A549 (cell line): ENCODE measurements around the gene SYT1. TPM values are rescaled to one million over a fixed set of nuclear protein-coding genes. Genes with fewer than 3 reads are reported as not detected.

ENCODE experiments used
- ATAC-seq, 2 experiments: fragments of 200-7000 bp in 1 of 2; fragments of >200 bp in 1 of 2; cut with Nextera tagmentation in 1 of 2; cut with Tn5 transposase in 1 of 2; 3 replicates each; pipeline versions ENCODE4 v1.8.0 to v1.9.1; 2018 to 2020; ENCODE audit warnings: mild to moderate bottlenecking in 1 of 2, moderate library complexity in 1 of 2
- CTCF ChIA-PET: fragments of 300-600 bp; sonication (Branson Sonifier 250); formaldehyde crosslinking; extraction: SDS; loops from one replicate; lab custom pipeline; 2021; ENCODE audit warnings: antibody characterized with exemption, inconsistent platforms; lab: Yijun Ruan, JAX
- POLR2A ChIA-PET: fragments of 350-600 bp; formaldehyde crosslinking; extraction: SDS; loops from one replicate; lab custom pipeline; 2021; ENCODE audit warnings: antibody characterized with exemption, inconsistent platforms; lab: Yijun Ruan, JAX
- DNase-seq, 2 experiments: peaks; one replicate each; pipeline versions ENCODE4 v3.0.0 to v3.0.0-alpha.2; 2011 to 2016; ENCODE audit warnings: low read depth in 1 of 2, low spot score in 1 of 2
- FAIRE-seq: peaks from 2 replicates; lab custom pipeline; 2011; peaks lifted over from hg19 to GRCh38; lab: Jason Lieb, UNC
- H3K27ac ChIP-seq, 2 experiments: fragments of >200 bp; sonication (Bioruptor Twin); formaldehyde crosslinking; 3 replicates each; pipeline ENCODE4 v1.5.1; 2016 to 2017
- H3K4me1 ChIP-seq: fragments of >200 bp; sonication (Bioruptor Twin); formaldehyde crosslinking; 3 replicates; pipeline ENCODE4 v1.6.1; 2016
- H3K4me2 ChIP-seq: fragments of >200 bp; sonication (Bioruptor Twin); formaldehyde crosslinking; 3 replicates; pipeline ENCODE4 v1.6.1; 2016
- H3K4me3 ChIP-seq: fragments of >200 bp; sonication (Bioruptor Twin); formaldehyde crosslinking; 3 replicates; pipeline ENCODE4 v1.5.1; 2016
- H3K9me3 ChIP-seq: fragments of >200 bp; sonication (Bioruptor Twin); formaldehyde crosslinking; 3 replicates; pipeline ENCODE4 v1.6.1; 2016
- BCL3 ChIP-seq: fragments of >200 bp; sonication (Bioruptor Twin); formaldehyde crosslinking; IDR thresholded peaks from 3 replicates; pipeline ENCODE4 v1.6.1; 2016
- CEBPB ChIP-seq, 2 experiments: fragments of >200 bp in 1 of 2; sonication (Bioruptor Twin) in 1 of 2; formaldehyde crosslinking in 1 of 2; IDR thresholded peaks; 2 replicates each; pipeline ENCODE4 v1.6.1; 2012 to 2016
- CHD4 ChIP-seq: fragments of 200-600 bp; sonication (generic); IDR thresholded peaks from 2 replicates; pipeline ENCODE4 v1.6.1; 2016; ENCODE audit warnings: antibody characterized with exemption, mild to moderate bottlenecking, borderline replicate concordance
- CTCF ChIP-seq: fragments of >200 bp; sonication (Bioruptor Twin); formaldehyde crosslinking; IDR thresholded peaks from 3 replicates; pipeline ENCODE4 v1.5.1; 2016
- EHF ChIP-seq: fragments of 250-450 bp; sonication (Bioruptor Pico); IDR thresholded peaks from 2 replicates; pipeline ENCODE4 v1.5.0; 2020; ENCODE audit warnings: mild to moderate bottlenecking
- HDAC2 ChIP-seq: fragments of 200-600 bp; sonication (generic); IDR thresholded peaks from 2 replicates; pipeline ENCODE4 v1.6.1; 2016
- HEYL ChIP-seq: fragments of 250-450 bp; sonication (Bioruptor Pico); IDR thresholded peaks from 2 replicates; pipeline ENCODE4 v1.8.0; 2021; ENCODE audit warnings: mild to moderate bottlenecking, moderate library complexity
- HMGXB4 ChIP-seq: fragments of 250-450 bp; sonication (Bioruptor Pico); IDR thresholded peaks from 2 replicates; pipeline ENCODE4 v1.5.0; 2021; ENCODE audit warnings: mild to moderate bottlenecking, moderate library complexity, borderline replicate concordance
- HOXA7 ChIP-seq: fragments of 250-450 bp; sonication (Bioruptor Pico); IDR thresholded peaks from 2 replicates; pipeline ENCODE4 v1.5.0; 2020; ENCODE audit warnings: mild to moderate bottlenecking, moderate library complexity
- JUN ChIP-seq, 2 experiments: fragments of >200 bp; sonication (Bioruptor Twin); formaldehyde crosslinking; IDR thresholded peaks; 2 replicates in 1 of 2; 3 replicates in 1 of 2; pipeline ENCODE4 v1.6.1; 2016 to 2017
- JUNB ChIP-seq: fragments of >200 bp; sonication (Bioruptor Twin); formaldehyde crosslinking; IDR thresholded peaks from 2 replicates; pipeline ENCODE4 v1.6.1; 2016
- KDM5A ChIP-seq: fragments of 200-600 bp; sonication (generic); IDR thresholded peaks from 2 replicates; pipeline ENCODE4 v1.6.1; 2016; ENCODE audit warnings: antibody characterized with exemption, mild to moderate bottlenecking
- NFE2L2 ChIP-seq: fragments of 150-350 bp; conservative IDR thresholded peaks from 2 replicates; pipeline ENCODE4 v1.6.1; 2014; ENCODE audit warnings: low read length
- NPAS2 ChIP-seq: fragments of 250-450 bp; sonication (Bioruptor Pico); IDR thresholded peaks from 2 replicates; pipeline ENCODE4 v1.8.0; 2022; ENCODE audit warnings: mild to moderate bottlenecking, moderate library complexity, borderline replicate concordance
- NR3C1 ChIP-seq: fragments of >200 bp; sonication (Bioruptor Twin); formaldehyde crosslinking; IDR thresholded peaks from 3 replicates; pipeline ENCODE4 v1.6.1; 2017
- PBX3 ChIP-seq: IDR thresholded peaks from 2 replicates; pipeline ENCODE4 v1.6.1; 2012
- POLR2A ChIP-seq: IDR thresholded peaks from 2 replicates; pipeline ENCODE4 v1.6.1; 2012; ENCODE audit warnings: mild to moderate bottlenecking, low read length
- POLR2AphosphoS2 ChIP-seq: conservative IDR thresholded peaks from 2 replicates; pipeline ENCODE4 v1.6.1; 2012; ENCODE audit warnings: low read length, improper control_type of control experiment, inconsistent platforms
- RAD21 ChIP-seq, 2 experiments: fragments of >200 bp in 1 of 2; sonication (Bioruptor Twin) in 1 of 2; formaldehyde crosslinking in 1 of 2; IDR thresholded peaks in 1 of 2; conservative IDR thresholded peaks in 1 of 2; 2 replicates in 1 of 2; 3 replicates in 1 of 2; pipeline ENCODE4 v1.6.1; 2012 to 2018; ENCODE audit warnings: inconsistent platforms in 1 of 2
- REST ChIP-seq: fragments of 200-600 bp; sonication (generic); IDR thresholded peaks from 2 replicates; pipeline ENCODE4 v1.6.1; 2016; ENCODE audit warnings: antibody characterized with exemption, mild to moderate bottlenecking, moderate library complexity
- RFX5 ChIP-seq: fragments of 450-650 bp; IDR thresholded peaks from 2 replicates; pipeline ENCODE4 v1.7.1; 2014; ENCODE audit warnings: antibody characterized with exemption, mild to moderate bottlenecking, moderate library complexity
- SMC3 ChIP-seq: fragments of >200 bp; sonication (Bioruptor Twin); formaldehyde crosslinking; IDR thresholded peaks from 3 replicates; pipeline ENCODE4 v1.6.1; 2018; ENCODE audit warnings: inconsistent platforms
- ZNF302 ChIP-seq: fragments of 250-450 bp; sonication (Bioruptor Pico); IDR thresholded peaks from 2 replicates; pipeline ENCODE4 v1.9.0; 2021; ENCODE audit warnings: inconsistent platforms, mild to moderate bottlenecking, moderate library complexity
- WGBS: methylation state at CpG from one replicate; pipeline ENCODE4 v1.1.6; 2017; ENCODE audit errors: missing lambda C conversion rate; 5-methylcytosine and 5-hydroxymethylcytosine counted together
- polyA plus RNA-seq, 4 experiments: library from polyadenylated mRNA; depleted of rRNA in 3 of 4; stranded (reverse); fragments of >200 nt; fragmentation: RNase III in 1 of 4; extraction: RNeasy Plus Mini Kit Qiagen cat#74134 plus additional on column Dnase treatment in 1 of 4; gene quantifications; 2 replicates in 3 of 4; 3 replicates in 1 of 4; pipeline ENCODE4 v1.2.3, GENCODE V29; 2011 to 2017
- TF ChIP-seq, protein P1 (sequence below): fragments of 150-350 bp; IDR thresholded peaks from 2 replicates; pipeline ENCODE4 v1.6.1; 2014; ENCODE audit warnings: low read depth, mild to moderate bottlenecking, low read length

The SYT1 gene
- polyA plus RNA-seq, 2 of the 4 experiments (the other 2 are of a cell fraction) = 11.7 to 39.6 TPM

GRCh38 chr12:79283364-79283763 is 418.8 kb downstream of the SYT1 start:
- H3K27ac ChIP-seq = no peak overlapping the region
- no peak for FAIRE-seq
- H3K9me3 ChIP-seq = no peaks in the 10 kb centered on the region; the same call in 2 of the 3 replicates
- H3K4me3 ChIP-seq = no peak overlapping the region
- WGBS = 87% methylated on average over 2 of the region's 2 CpGs
- H3K4me1 ChIP-seq = no peaks in the 10 kb centered on the region
- no peak for TF ChIP-seq HDAC2
- no peak overlapping the region for H3K4me2 ChIP-seq
- ChIA-PET CTCF (interaction anchor here (1.4 kb wide), 1 partner anchor 8 kb away, joined by 5 read pairs; no protein-coding TSS in a partner anchor), POLR2A (no interaction called here)
- no peak for ATAC-seq
- no peak for DNase-seq

- Histone ChIP-seq H3K27ac (no peak overlapping the region), H3K4me2 (no peak overlapping the region), H3K9me3 (no peaks in the 10 kb centered on the region), H3K4me3 (no peak overlapping the region), H3K4me1 (peaks cover 5% of the 10 kb centered on the region; the same call in 2 of the 3 replicates)
- no peak for ATAC-seq
- WGBS = 94% methylated on average over 3 of the region's 3 CpGs
- ChIA-PET POLR2A (no interaction called here), CTCF (interaction anchor here (1.2 kb wide), 1 partner anchor 10 kb away, joined by 3 read pairs; no protein-coding TSS in a partner anchor)
- FAIRE-seq = peak; percentile 36
- no peak for TF ChIP-seq BCL3
- TF ChIP-seq NFE2L2 = no peak
- no peak for TF ChIP-seq HDAC2
- no peak for TF ChIP-seq EHF
- TF ChIP-seq RAD21 (conservative IDR thresholded peaks at IDR 0.05 in 1 of 2, IDR thresholded peaks at IDR 0.05 in 1 of 2) = no peak
- TF ChIP-seq REST = no peak
- TF ChIP-seq, protein P1, sequence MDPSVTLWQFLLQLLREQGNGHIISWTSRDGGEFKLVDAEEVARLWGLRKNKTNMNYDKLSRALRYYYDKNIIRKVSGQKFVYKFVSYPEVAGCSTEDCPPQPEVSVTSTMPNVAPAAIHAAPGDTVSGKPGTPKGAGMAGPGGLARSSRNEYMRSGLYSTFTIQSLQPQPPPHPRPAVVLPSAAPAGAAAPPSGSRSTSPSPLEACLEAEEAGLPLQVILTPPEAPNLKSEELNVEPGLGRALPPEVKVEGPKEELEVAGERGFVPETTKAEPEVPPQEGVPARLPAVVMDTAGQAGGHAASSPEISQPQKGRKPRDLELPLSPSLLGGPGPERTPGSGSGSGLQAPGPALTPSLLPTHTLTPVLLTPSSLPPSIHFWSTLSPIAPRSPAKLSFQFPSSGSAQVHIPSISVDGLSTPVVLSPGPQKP = no peak
- no peak for TF ChIP-seq CTCF
- TF ChIP-seq KDM5A = no peak
- TF ChIP-seq NPAS2 (CRISPR knock-in tag) = no peak
- no peak for TF ChIP-seq SMC3
- no peak for TF ChIP-seq HOXA7 (CRISPR knock-in tag)
- DNase-seq = no peak
Observed at GRCh38 chr12:79288911-79289310, 424.3 kb downstream of the SYT1 start.

GRCh38 chr12:79291711-79292110 is 427.1 kb downstream of the SYT1 start:
- POLR2A ChIA-PET = no interaction called here
- FAIRE-seq (no peak), ATAC-seq (no peak)
- TF ChIP-seq NR3C1 (no peak), CEBPB (IDR thresholded peaks at IDR 0.05) (no peak), HMGXB4 (CRISPR knock-in tag) (no peak), PBX3 (no peak), NFE2L2 (no peak), JUN (IDR thresholded peaks at IDR 0.05) (no peak), POLR2A (no peak), RFX5 (no peak), POLR2AphosphoS2 (no peak), ZNF302 (no peak), JUNB (no peak), HEYL (CRISPR knock-in tag) (no peak), CHD4 (no peak), KDM5A (no peak)

More at GRCh38 chr12:79291711-79292110, 427.1 kb downstream of the SYT1 start:
- H3K4me2 ChIP-seq = no peak overlapping the region
- peaks cover 6% of the 10 kb centered on the region; the same call in 1 of the 3 replicates for H3K9me3 ChIP-seq
- H3K27ac ChIP-seq = 0 out of 6 replicates have a peak overlapping the region, but pooled peaks of 1 of the 2 experiments have one; percentile 7
- CTCF ChIA-PET = no interaction called here
- DNase-seq = no peak
- no peak overlapping the region for H3K4me3 ChIP-seq
- H3K4me1 ChIP-seq = peaks cover 33% of the 10 kb centered on the region
- WGBS = 85% methylated on average over 3 of the region's 3 CpGs
